Testis (tissue), 2 donors: Measurements from ENCODE around the gene KCNG4.

Experiments
- CTCF ChIP-seq, 3 experiments: fragments of 450-650 bp in 2 of 3; fragments of 200-600 bp in 1 of 3; sonication (generic) in 1 of 3; IDR thresholded peaks; one replicate each; pipeline ENCODE4 v1.5.1; 2016 to 2019; ENCODE audit warnings: antibody characterized with exemption in 3 of 3, mild to moderate bottlenecking in 2 of 3, moderate library complexity in 1 of 3
- POLR2A ChIP-seq: fragments of 450-650 bp; IDR thresholded peaks from one replicate; pipeline ENCODE4 v1.6.1; 2017; ENCODE audit warnings: antibody characterized with exemption, mild to moderate bottlenecking, moderate library complexity

GRCh38 chr16:84195201-84196093 is 44.4 kb downstream of the KCNG4 start:
- TF ChIP-seq POLR2A (no peak), CTCF (IDR thresholded peaks at IDR 0.05) (no peak)
